HG03097 (cell line): ENCODE results near the gene MACROD1.

Source experiments
- ATAC-seq: cut with Tn5 transposase; IDR thresholded peaks from one replicate; pipeline ENCODE4 v1.9.1; 2021; ENCODE audit not compliant: unreplicated experiment, low FRiP score

The MACROD1 gene

GRCh38 chr11:64022125-64022784, 143.7 kb downstream of the MACROD1 start:
- ATAC-seq: no peak

GRCh38 chr11:64021757-64022093, 144.2 kb downstream of the MACROD1 start:
- ATAC-seq: no peak

GRCh38 chr11:64020976-64021756, 144.7 kb downstream of the MACROD1 start:
- no peak for ATAC-seq

GRCh38 chr11:64019106-64020037, 146.5 kb downstream of the MACROD1 start:
- no peak for ATAC-seq

GRCh38 chr11:64018310-64018709, 147.6 kb downstream of the MACROD1 start:
- no peak for ATAC-seq

- ATAC-seq: no peak
Observed at GRCh38 chr11:64017945-64018224, 148.0 kb downstream of the MACROD1 start.

- no peak for ATAC-seq
Observed at GRCh38 chr11:64015935-64016845, 149.7 kb downstream of the MACROD1 start.

GRCh38 chr11:64015510-64015909, 150.4 kb downstream of the MACROD1 start:
- no peak for ATAC-seq

GRCh38 chr11:64014356-64014755, 151.6 kb downstream of the MACROD1 start:
- no peak for ATAC-seq

GRCh38 chr11:64013141-64013896, 152.6 kb downstream of the MACROD1 start:
- no peak for ATAC-seq

GRCh38 chr11:64011371-64011770, 154.5 kb downstream of the MACROD1 start:
- no peak for ATAC-seq

GRCh38 chr11:64010783-64011182, 155.1 kb downstream of the MACROD1 start:
- ATAC-seq: no peak

GRCh38 chr11:64009710-64010109, 156.2 kb downstream of the MACROD1 start:
- ATAC-seq: no peak

- no peak for ATAC-seq
Observed at GRCh38 chr11:64008914-64009633, 156.8 kb downstream of the MACROD1 start.

GRCh38 chr11:64008283-64008913, 157.5 kb downstream of the MACROD1 start:
- no peak for ATAC-seq

- no peak for ATAC-seq
Observed at GRCh38 chr11:64007629-64008282, 158.2 kb downstream of the MACROD1 start.

GRCh38 chr11:64007160-64007628, 158.7 kb downstream of the MACROD1 start:
- ATAC-seq: no peak

- ATAC-seq: no peak
Observed at GRCh38 chr11:64006398-64006797, 159.5 kb downstream of the MACROD1 start.
